ENCODE results near the gene MTFP1.

DNA sequence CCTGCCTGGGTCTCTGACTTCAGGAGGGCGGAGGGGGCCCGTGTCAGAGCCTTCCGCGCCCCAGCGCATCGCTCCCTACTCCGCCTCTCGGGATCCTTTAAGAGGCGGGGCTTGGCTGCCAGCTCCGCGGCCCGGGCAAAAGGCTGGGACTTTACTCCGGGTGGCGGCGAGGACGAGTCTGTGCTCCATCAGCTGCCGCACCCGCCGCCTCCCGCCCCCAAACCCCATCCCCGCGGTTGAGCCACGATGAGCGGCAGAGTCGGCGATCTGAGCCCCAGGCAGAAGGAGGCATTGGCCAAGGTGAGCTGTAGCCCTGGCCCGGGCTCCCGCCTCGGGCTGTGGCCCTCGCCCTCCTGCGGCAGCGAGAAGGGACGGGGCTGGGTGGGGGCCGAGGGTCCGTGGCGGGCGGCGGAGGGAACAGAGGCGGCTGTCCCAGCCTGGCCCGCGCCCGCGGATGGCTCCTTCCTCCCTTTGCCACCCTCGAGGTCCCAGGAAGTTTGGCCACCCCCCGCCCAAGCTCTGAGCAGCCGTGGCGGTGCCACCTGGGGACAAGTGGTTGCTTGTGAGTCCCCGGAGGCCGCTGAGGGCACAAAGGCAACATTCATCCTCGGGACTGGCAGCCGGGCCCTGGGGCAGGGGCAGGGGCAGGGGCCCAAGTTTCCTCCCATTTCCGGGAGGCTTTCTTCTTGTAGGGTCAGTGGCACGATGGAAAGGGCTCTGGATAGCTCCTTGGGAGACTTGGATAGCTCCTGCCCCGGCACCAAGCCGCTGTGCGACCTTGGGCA is 28.5 kb upstream of the MTFP1 start, which contains the start of gene SEC14L2:
- TF ChIP-seq CTCF (conservative IDR thresholded peaks at IDR 0.05; ENCODE audit: low read depth, low read length): no peak
- TF ChIP-seq EZH2 (IDR thresholded peaks at IDR 0.05; ENCODE audit: low read length, unreplicated experiment): no peak
- no peak for TF ChIP-seq EZH2phosphoT487 (IDR thresholded peaks at IDR 0.05; ENCODE audit: borderline replicate concordance, low read length)

Measured in PC-3 (cell line).